Head of caudate nucleus (tissue), 42 donors: ENCODE results near the gene PANK1.

Source experiments
- DNase-seq, 42 donors: peaks; one replicate each; pipeline versions ENCODE4 v3.0.0 to v3.0.0-alpha.2; 2020 to 2021; ENCODE audit warnings: mixed read lengths in 7 of 42
- intact Hi-C: fragments of 100-400 bp; cut with DNase I; formaldehyde crosslinking; loops from one replicate; pipeline ENCODE4 v1.15.0; 2022

PANK1 gene

DNA sequence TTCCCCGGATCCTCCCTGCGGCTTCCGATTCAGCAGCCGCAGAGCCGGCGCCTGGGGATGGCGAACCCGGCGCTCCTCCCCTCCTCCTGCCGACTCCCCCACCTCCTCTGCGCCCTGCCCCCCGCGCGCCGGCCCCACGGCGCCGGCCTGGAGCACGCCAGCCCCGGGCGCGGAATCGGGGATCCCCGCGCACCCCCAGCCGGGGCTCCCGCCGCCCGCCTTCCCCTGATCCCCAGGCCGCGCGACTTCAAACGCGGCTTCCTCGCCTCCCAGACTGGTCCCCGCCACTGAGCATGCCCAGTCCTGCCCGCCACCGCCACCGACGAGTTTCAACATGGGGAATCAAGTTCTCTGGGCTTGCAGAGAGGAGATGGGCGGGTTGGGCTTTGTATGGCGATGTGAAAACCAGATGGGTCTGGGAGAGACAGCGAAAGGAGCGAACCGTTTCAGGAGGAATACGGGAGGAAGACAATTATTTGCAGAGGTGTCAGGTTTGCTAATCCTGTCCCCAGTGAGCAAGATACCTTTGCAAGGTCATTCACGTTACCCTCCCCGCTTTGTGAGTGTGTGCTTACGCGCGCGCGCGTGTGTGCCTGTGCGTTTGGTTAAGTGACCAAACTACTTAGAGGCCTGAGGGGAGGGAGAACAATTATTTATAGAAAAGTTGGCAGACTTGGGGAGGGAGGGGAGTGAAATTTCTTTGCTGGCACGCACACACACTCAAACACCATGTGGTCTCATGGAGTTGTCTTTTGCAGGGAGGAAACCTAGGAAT lies at the start of gene PANK1:
TSS of gene PANK1 (minus strand) at position 276 of the 775 bp plus-strand sequence. CDS start 351 bp downstream, outside the sequence.
- DNase-seq = peak; percentile 45 to 92 (median 82)
- intact Hi-C loops = loop anchor here (2.0 kb wide), 1 partner anchor 56 kb away; the partner anchor contains the start of gene KIF20B

DNA sequence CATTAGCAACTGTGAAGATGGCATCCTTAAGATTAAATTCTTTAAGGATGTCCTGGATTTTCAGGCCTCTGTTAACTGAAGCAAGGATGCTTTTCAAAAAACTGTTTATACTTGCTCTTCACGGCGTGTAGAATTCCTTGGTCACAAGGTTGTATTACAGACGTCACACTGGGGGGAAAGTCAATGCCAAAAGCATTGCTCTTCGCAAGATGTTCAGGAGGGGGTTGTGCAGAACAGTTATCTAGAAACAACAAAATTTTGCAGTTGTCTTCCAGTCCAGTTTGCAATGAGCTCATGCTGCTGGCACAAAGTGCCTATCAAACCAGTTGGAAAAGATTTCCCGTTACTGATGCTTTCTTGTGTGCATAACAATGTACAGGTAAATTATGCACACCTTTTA lies 48.1 kb upstream of the PANK1 start:
- DNase-seq = no peak
- intact Hi-C loops = no loop called here

DNA sequence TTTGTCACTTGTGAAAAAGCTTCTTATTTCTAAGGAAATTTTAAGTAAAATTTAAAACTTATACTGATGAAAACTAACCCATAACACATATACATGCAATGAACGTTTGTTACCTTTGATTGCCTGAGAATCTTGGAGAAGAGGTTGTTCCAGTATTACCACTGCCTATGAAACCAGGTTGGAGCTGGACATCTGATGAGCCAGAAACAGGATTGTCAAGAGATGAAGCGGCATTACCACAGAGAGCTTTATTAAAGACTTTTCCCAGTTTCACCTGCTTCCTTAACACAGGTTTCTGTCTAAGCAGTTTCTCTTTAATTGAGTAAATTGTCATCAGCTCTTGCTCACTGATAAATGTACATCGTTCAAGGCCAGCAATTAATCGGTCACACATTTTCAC lies 47.4 kb upstream of the PANK1 start:
- intact Hi-C loops = no loop called here

DNA sequence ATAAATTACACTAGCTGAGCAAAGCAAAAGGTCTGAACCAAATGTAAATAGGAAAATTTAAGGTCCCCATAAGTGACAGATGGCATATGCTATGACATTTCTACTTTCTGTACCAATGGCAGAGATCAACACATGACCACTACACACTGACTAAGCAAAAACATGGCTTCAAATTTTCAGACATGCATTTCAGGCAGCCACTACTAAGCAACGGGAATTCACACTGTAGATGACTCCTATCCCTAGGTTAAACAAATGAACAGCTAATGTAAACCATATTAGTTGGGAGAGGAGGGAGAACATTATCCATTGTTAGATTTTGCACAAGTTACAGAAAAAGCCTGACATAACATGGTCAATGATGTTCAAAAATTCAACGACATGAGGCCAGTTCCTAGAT lies 45.0 kb upstream of the PANK1 start:
- intact Hi-C loops = no loop called here
- no peak for DNase-seq

More for the DNA sequence above, 47.4 kb upstream of the PANK1 start:
- no peak for DNase-seq

DNA sequence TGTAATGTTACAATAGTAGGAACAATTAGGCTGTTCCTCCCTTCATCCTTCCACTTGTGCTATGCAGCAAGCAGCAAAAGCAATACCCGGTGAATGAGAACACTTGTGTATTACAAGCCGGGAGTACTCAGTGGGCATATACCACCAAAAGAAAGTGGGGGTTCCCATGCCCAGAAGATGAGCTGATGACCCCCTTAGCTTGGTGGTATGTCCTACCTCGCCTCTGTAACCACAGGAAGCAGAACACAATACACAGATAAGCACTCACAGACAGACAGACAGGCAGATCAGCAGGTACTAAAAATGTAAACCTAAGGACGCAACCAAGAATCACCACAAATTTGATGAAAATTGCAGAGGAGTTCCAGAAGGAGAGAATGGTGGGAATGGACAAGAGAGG lies 40.9 kb upstream of the PANK1 start:
- intact Hi-C loops = no loop called here
- no peak for DNase-seq

DNA sequence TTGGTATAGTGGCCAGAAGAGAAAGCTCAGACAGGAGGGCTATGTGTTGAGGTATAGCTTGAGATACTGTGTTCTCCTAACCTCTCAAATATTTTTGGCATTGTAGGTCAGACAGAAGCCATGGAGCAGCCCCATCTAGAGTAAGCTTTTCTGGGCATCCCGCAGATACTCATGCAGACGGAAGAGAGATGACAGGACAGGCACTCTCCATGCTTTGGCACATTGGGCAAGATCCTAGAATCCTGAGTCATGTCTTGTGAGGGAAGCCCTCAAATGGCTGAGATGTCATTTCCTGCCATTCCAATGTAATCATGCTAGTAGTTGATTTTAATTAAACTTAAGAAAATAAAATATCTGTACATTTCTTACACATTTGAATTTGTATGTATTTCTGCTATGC lies 39.6 kb upstream of the PANK1 start:
- intact Hi-C loops = no loop called here
- DNase-seq = no peak

DNA sequence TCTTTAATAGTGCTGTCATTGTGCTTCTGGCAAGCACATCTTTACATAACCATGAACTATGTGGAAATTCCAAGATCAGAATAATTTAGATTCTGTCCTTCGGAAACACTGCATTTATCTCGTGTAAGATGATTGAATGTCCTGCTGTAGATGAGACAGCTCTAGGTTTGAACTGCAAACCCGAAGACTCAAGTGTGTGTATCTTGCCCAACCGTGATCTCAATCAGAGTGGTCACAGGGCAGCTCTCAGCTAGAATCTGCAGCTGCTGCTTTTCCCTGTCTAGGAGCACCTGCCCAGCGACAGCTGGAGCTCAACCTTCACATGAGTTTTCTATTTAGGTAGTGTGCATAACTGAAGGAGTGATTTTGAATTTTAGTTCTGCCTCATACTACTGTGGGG lies 38.8 kb upstream of the PANK1 start:
- DNase-seq = no peak
- intact Hi-C loops = no loop called here

DNA sequence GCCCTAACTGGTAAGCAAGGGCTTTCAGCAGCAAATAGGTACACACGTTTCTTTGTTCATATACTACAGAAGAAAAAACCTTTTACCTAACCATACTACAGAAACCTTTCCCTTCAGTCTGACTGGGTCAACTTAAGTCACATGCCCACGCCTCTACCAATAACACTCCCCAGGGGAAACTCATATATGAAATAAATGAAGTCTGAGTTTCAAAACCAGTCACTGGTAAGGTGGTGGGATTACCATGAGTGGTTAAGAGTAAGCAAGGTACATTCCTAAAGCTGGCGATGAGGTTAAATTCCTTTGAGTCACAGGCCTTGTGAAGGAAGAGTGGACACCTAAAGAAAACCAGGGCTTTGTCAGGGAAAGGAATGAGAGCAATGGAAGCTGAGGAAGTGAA lies 34.9 kb upstream of the PANK1 start:
- no peak for DNase-seq
- intact Hi-C loops = no loop called here

DNA sequence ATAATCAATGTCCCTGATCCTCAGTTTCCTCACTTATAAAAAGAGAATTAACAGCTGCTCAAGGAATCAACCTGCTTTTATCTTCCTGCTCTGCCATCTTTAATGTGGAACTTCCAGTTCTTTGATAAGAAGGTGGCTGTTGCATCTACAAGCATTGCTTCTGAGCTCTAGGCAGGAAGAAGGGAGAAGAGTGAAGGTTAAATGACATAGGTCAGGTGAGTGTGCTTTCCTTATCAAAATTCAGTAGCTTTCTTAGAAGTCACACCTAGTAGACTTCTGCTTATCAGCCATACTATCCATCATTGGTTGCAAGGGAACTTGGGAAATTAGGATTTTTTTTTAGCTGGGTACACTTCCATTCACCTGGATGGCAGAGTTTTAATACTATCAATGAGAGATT lies 32.3 kb upstream of the PANK1 start:
- intact Hi-C loops = no loop called here
- DNase-seq = no peak

DNA sequence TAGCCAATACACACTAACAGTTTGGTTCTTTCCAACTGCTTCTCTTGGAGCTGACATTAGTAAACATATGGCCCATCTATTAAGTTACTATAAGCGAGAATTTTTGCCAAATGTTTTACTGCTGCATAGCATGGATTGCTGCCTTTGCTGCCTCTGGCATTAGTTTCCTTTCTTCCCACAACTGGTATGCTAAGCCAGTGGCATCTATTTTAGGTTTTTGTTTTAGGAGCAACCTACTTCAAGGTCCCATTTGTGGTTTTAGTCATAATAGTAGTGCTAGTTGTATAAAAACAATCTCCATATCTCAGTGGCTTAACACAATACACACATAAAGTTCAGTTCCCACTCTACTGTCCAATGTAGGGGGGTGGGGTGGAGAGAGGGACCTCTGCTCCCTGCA lies 25.9 kb upstream of the PANK1 start:
- DNase-seq = no peak
- intact Hi-C loops = no loop called here

DNA sequence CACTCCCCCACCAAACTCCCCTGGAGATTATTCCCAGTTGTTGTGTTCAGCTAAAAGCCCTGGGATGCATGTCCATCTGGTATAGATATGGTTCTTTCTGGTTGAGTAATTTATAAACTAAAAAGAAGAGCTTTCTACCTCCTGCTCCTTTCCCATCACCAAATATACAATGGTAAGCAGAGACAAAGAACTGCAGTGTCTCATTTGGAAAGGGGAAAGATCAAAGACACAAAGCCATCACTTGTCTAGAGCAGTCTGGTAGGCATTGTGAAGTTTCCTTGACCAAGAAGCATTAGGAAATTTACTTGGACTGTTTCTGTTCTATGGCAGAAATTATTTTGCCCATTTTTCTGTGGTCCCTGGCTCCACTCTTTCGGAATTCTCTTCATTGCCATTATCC lies 24.9 kb upstream of the PANK1 start:
- DNase-seq = no peak
- intact Hi-C loops = no loop called here

DNA sequence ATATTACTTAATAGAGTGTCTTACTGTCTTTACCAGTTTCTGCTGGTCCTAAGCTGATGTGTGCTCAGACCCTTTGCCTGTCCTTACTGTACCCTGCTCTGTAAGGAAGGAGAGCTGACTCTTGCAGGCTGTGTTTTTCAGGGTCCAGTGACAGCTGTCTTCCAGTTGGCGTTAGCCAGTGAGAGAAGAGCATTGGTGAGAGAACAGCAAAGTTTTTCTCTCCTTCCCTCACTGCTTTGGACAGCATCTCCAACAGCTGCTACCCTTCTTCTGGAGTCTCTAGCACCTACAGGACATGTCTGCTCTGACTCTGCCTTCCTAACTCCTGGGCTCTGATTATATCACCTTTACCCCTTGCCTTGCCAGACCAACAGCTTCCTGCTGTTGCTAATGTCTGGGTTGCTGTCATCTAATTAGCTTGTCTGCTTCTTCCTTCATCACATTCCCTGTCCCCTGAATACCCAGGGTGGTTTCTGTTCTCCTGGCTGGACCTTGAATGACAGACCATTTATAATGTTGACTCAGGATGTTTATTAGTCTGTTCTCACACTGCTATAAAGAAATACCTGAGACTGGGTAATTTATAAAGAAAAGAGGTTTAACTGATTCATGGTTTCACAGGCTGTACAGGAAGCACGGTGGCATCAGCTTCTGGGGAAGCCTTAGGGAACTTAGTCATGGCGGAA lies 23.5 kb upstream of the PANK1 start:
- intact Hi-C loops = no loop called here
- DNase-seq = no peak

DNA sequence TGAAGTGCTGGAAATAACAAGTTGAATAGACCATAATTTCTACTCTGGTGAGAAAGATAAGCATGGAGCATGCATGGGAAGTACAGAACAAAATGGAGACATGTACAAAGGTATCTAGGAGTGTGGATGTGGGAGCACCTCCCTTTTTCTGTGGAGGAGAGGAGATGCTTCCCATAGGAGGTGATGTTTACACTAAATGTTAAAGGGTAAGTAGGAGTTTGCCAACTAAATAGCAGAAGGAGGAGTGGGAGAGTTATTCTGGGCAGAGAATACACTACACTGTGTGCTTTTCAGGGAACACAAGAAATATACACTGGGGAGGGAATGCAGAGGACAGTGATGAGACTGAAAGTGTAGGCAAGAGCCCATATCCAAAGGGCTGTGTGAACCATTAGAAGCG lies 21.1 kb upstream of the PANK1 start:
- intact Hi-C loops = no loop called here
- no peak for DNase-seq

DNA sequence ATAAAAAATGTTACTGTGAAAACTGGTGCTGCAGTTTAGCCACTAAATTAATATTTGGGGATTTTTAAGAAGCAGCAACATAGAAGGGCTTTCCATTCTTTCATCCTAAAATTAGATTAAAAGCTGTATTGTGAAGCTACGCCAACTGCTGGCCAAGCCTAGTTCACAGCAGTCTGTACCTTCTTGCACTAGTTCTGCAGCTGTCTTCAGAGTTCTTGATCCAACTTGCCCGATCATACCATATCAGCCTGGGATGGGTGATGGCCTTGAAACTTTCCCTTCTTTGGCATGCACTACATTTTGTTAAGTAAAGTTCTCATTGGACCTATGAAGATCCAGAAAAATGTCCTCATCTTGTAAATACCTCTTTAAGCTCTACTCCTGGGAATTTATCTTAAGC lies 20.3 kb upstream of the PANK1 start:
- intact Hi-C loops = no loop called here
- DNase-seq = no peak

DNA sequence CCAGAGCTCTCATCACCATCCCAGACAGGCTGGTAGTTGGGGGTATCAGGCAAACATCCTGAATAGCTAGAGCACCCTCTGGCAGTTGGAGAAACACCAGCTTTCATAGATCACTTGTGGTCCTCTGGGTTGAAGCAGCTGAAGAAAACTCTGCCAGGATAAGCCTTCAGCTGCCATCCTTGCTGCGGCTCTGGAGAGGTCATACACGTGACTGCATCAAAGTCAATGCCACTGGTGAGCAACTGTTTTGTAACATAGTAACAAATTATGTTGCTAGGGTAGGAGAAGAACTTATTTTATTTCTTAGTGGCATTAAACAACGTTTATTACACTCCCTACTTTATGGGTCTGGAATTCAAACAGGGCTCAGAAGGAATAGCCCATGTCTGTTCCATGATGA lies 19.2 kb upstream of the PANK1 start:
- intact Hi-C loops = no loop called here
- no peak for DNase-seq

DNA sequence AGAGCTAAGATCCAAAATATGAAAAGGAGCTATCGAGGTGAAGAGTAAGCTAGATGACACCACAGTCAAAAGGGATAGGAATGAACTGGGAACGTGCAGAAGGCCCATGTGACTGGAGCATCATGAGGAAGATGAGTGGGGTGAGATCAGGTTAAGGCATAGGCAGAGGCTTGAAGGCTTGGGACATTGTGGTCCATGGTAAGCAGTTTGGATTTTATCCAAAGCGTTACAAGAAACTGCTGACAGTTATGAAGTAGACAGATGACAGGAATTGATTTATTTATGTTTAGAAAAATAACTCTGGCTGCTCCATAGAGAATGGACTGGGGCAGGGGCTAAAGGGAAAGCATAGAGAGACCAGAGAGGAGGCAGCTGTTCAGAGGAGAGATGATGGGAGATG lies 18.1 kb upstream of the PANK1 start:
- intact Hi-C loops = no loop called here
- DNase-seq = no peak

DNA sequence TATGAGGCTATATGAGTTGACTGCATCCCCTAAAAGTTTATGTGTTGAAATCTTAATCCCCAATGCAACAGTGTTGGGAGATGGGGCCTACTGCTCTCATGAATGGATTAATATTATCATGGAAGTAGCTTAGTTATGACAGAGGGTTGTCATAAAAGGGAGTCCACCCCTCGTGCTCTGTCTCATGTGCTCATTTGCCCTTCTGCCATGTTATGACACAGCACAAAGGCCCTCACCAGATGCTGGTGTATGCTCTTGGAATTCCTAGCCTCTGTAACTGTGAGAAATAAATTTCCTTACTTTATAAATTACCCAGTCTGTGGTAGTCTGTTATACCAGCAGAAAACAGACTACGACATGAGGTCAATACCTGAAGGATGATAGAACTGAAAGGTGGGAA lies 17.6 kb upstream of the PANK1 start:
- no peak for DNase-seq
- intact Hi-C loops = no loop called here

DNA sequence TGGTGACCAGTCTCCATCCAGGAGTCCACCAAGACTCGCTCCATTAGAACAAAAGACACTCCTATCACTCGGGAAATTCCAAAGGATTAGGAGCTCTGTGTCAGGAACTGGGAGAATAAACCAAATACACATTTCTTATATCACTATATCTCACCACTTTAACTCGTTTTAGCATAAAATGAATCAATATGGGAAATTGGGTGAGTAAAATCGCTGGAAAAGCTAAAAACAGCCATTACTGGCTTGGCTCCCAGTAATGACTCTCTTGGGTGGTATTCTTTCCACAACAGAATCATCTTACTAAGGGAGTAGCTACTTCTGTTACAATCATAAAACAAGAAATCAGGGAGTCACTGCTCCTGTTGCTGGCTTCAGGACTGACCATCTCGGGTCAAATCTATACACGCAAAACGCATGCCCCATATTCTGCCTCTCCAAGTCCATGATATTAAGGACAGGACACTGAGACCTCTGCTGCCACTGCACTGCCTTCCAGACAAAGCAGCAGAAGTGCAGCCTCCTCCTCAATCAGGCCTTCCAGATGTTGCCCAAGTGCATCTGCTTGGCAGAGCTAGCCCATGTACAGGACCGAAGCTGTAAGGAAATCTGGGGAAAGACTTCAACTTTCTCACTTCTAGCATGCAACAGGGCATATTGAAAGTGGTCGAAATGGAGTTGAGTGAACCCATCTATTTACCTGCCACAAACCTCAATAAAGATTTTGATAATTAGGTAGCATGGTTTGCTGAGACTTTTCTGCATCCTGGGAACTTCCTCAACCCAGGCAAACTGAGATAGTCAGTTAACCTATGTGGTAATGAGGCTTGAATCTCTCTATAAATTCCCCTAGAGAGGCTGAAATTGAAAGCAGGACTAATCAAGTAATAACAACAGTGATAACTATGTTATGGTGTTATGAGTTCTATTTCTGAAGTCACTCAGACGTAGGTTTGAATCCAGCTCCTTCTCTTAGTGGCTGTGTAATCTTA lies 14.4 kb upstream of the PANK1 start:
- intact Hi-C loops = no loop called here
- DNase-seq = no peak

DNA sequence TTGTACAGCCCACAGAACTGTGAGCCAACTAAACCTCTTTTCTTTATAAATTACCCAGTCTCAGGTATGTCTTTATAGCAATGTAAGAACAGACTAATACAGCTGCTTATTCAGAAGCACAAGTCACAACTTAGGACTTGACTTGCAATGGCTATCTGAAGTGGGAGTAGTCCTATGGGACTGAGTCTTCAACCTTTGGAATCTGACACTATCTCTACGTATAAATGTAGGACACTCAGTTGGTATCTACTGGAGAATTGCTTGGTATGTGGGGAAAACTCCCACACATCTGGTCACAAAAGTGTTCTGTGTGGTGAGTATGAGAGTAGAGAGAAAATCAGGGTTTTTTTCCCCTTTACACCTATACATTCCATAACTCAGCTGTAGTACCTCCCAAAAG lies 12.3 kb upstream of the PANK1 start:
- intact Hi-C loops = no loop called here
- DNase-seq = no peak

DNA sequence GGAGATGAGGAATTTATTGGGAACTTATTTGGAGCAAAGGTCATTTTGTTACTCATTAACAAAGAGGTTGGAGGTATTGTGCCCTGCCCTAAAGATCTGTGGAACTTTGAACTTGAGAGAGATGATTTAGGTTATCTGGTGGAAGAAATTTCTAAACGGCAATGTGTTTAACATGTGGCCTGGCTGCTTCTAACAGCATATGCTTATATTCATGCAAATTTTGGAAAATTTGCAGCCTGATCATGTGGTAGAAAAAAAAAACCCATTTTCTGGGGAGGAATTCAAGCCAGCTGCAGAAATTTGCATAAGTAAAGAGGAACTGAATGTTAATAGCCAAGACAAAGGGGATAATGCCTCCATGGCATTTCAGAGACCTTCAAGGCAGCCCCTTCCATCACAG lies 10.7 kb upstream of the PANK1 start:
- no peak for DNase-seq
- intact Hi-C loops = no loop called here
